Neural crest cell (in vitro differentiated cells): Measurements from ENCODE around the gene RFNG. TPM values are rescaled to one million over a fixed set of nuclear protein-coding genes. Genes with fewer than 3 reads are reported as not detected.
A peak's percentile ranks its signal among the peaks of the same experiment; 100 is the strongest.

Experiments used
- DNase-seq: peaks from one replicate; pipeline ENCODE4 v3.0.0; 2021; ENCODE audit warnings: low read depth, mixed read lengths, low spot score
- H3K27ac Mint-ChIP-seq: one replicate; pipeline ENCODE4 v1.8.0; 2021; ENCODE audit warnings: mild to moderate bottlenecking, mixed read lengths; ENCODE audit not compliant: unreplicated experiment
- H3K27me3 Mint-ChIP-seq: 2 replicates; pipeline ENCODE4 v1.8.0; 2021; ENCODE audit warnings: low read depth, mild to moderate bottlenecking, mixed read lengths
- H3K36me3 Mint-ChIP-seq: 2 replicates; pipeline ENCODE4 v1.8.0; 2021; ENCODE audit warnings: low read depth, mild to moderate bottlenecking, mixed read lengths
- H3K4me1 Mint-ChIP-seq: 2 replicates; pipeline ENCODE4 v1.8.0; 2021; ENCODE audit warnings: mixed read lengths
- H3K4me3 Mint-ChIP-seq: one replicate; pipeline ENCODE4 v1.8.0; 2021; ENCODE audit warnings: mild to moderate bottlenecking, mixed read lengths
- H3K9me3 Mint-ChIP-seq: 2 replicates; pipeline ENCODE4 v1.8.0; 2021; ENCODE audit warnings: mixed read lengths
- total RNA-seq: library from RNA; stranded (reverse); gene quantifications from 2 replicates; pipeline ENCODE4 v1.2.1, GENCODE V29; 2021
- TF ChIP-seq, protein P1 (sequence below): fragments of 200-600 bp; sonication (generic); conservative IDR thresholded peaks from 2 replicates; pipeline ENCODE4 v1.5.0; 2021; ENCODE audit warnings: antibody characterized with exemption, mild to moderate bottlenecking

The RFNG gene
- total RNA-seq, 1 donor from 2014 or later = 46.0 TPM

DNA sequence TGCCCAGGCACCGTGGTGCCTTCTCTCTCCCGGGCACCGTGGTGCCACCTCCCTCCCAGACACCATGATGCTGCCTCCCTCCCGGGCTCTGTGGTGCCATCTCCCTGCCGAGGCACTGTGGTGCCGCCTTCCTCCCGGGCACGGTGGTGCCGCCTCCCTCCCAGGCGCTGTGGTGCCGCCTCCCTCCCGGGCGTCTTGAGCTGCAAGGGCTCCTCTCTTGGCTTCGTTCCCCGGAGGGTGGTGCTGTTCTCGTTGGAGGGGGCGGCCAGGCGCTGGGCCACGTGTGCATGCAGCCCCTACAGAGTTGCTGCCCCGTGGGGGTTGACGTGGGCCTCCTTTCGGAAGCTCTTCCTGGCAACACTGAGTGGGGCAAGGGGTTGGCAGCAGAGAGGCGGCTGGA lies 37.2 kb downstream of the RFNG start:
- Mint-ChIP-seq H3K27ac (no peak overlapping the region), H3K27me3 (peaks cover 3% of the 10 kb centered on the region), H3K9me3 (no peaks in the 10 kb centered on the region), H3K4me1 (peaks cover 7% of the 10 kb centered on the region), H3K36me3 (no peaks in the 10 kb centered on the region), H3K4me3 (no peak overlapping the region)
- TF ChIP-seq, protein P1, sequence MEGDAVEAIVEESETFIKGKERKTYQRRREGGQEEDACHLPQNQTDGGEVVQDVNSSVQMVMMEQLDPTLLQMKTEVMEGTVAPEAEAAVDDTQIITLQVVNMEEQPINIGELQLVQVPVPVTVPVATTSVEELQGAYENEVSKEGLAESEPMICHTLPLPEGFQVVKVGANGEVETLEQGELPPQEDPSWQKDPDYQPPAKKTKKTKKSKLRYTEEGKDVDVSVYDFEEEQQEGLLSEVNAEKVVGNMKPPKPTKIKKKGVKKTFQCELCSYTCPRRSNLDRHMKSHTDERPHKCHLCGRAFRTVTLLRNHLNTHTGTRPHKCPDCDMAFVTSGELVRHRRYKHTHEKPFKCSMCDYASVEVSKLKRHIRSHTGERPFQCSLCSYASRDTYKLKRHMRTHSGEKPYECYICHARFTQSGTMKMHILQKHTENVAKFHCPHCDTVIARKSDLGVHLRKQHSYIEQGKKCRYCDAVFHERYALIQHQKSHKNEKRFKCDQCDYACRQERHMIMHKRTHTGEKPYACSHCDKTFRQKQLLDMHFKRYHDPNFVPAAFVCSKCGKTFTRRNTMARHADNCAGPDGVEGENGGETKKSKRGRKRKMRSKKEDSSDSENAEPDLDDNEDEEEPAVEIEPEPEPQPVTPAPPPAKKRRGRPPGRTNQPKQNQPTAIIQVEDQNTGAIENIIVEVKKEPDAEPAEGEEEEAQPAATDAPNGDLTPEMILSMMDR = no peak
- DNase-seq = no peak

DNA sequence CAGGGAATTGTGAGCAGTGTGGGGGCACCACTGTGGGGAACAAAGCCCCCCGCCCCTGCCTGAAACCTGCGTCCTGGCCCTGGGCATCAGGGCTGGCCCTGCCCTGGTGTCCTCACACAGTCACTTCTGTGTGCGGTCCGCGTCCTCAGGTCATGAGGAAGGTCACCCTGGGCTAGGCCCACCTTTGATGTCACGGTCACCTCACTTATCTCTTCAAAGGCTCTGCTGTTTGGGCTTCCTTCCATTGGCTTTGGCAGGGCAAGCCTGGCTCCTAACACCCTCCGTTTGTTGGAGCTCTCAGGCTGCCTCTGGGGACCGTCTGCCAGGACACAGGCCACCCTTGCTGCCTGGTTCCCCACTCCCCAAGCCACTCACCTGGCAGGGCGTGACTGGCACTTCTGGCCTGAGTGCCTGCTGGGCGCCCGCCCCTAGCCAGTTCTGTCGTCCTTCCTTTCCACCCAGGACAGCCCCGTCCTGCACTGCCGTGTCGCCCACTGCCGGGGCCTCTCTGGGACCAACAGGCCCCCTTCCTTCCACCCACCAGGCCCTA lies 37.8 kb downstream of the RFNG start:
- peaks cover 3% of the 10 kb centered on the region for H3K27me3 Mint-ChIP-seq
- H3K4me1 Mint-ChIP-seq = peaks cover 7% of the 10 kb centered on the region
- no peaks in the 10 kb centered on the region for H3K36me3 Mint-ChIP-seq
- no peak overlapping the region for H3K4me3 Mint-ChIP-seq
- DNase-seq = no peak
- TF ChIP-seq, protein P1 = no peak
- H3K27ac Mint-ChIP-seq = peak overlapping the region; percentile 57
- no peaks in the 10 kb centered on the region for H3K9me3 Mint-ChIP-seq

DNA sequence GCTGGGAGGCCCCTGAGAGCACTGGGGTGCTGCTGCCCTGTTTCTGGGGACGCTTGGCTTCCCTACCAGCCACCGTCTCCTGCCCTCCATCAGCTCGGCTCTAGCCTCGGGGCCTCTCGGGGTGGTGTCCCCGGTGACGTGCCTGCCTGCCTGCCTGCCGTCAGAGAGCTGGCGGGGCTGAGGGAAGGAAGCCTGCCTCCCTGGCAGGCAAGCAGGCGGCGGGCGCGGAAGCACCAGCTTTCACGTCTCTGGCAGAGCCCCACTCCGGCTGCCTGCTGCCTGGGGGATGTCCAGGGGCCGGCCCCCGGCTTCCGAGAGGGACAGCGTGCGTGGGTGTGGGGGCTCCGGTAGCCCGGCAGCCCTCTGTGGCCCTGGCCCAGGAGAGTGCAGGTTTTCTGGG lies 38.3 kb downstream of the RFNG start:
- no peak for DNase-seq

DNA sequence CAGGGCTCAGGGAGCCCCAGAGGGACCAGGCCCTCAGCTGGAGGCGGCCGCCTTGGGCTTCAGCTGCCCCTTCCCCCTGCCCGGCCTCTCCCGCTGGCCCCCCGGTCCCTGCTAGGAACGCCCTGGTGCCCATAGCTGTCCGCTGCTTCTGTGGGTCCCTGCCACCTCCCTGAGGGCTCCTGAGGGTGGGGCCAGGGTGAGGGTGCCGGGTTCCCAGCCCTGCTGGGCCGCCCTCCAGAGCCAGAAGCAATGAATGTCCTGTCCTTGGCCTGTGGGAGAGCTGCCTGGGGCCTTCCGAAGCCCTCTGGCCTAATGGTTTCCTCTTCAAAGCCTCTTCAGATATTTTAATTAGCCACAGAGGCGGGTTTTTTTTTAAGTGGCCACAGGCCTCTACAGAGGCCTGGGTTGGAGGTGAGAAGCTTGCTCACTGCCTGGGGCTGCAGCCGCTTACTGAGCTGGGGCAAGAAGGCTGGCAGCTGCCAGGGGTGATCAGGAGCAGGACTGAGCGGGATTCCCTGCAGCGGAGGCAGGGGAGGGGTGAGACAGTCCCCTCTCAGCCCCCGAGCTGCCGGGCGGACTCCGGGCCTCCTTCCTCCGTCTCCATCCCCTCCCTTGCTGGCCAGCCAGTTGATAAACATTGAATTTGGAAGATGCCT lies 38.8 kb downstream of the RFNG start:
- peaks cover 7% of the 10 kb centered on the region for H3K4me1 Mint-ChIP-seq
- H3K9me3 Mint-ChIP-seq = no peaks in the 10 kb centered on the region
- peak overlapping the region; percentile 81 for H3K4me3 Mint-ChIP-seq
- no peaks in the 10 kb centered on the region for H3K36me3 Mint-ChIP-seq
- H3K27me3 Mint-ChIP-seq = no peaks in the 10 kb centered on the region
- DNase-seq = no peak
- TF ChIP-seq, protein P1 = no peak
- peak overlapping the region; percentile 67 for H3K27ac Mint-ChIP-seq

More for the DNA sequence above, 38.3 kb downstream of the RFNG start:
- peak overlapping the region; percentile 81 for H3K4me3 Mint-ChIP-seq
- TF ChIP-seq, protein P1 = no peak
- no peaks in the 10 kb centered on the region for H3K9me3 Mint-ChIP-seq
- H3K4me1 Mint-ChIP-seq = peaks cover 7% of the 10 kb centered on the region
- no peaks in the 10 kb centered on the region for H3K36me3 Mint-ChIP-seq
- peak overlapping the region; percentile 19 for H3K27ac Mint-ChIP-seq
- peaks cover under 1% of the 10 kb centered on the region for H3K27me3 Mint-ChIP-seq

DNA sequence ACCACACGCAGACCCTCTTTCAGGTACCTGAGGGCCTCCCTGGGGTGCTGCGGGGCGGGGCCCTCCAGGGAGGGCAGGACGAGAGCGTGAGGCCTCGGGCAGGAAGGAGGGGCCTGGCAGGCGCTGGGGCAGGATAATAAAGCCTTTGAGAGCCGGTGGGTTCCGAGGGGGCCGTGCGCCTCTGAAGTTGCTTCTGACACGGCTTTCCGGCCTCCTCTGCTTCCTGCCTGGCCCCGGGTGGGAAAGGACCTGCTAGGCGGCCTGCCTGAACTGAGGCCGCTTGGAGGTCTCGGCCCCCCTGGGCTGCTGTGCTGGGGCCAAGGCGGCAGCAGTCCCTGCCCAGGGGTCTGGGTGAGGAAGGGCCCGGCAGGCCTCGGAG lies 39.4 kb downstream of the RFNG start:
- Mint-ChIP-seq H3K4me1 (peaks cover 7% of the 10 kb centered on the region), H3K4me3 (no peak overlapping the region), H3K27me3 (no peaks in the 10 kb centered on the region), H3K27ac (no peak overlapping the region), H3K36me3 (no peaks in the 10 kb centered on the region), H3K9me3 (no peaks in the 10 kb centered on the region)
- TF ChIP-seq, protein P1 = no peak
- peak; percentile 59 for DNase-seq
